Keratinocyte (primary cell): ENCODE results near the gene APLP2.

Experiments
- CTCF ChIP-seq, 3 experiments: IDR thresholded peaks in 1 of 3; conservative IDR thresholded peaks in 1 of 3; optimal IDR thresholded peaks in 1 of 3; 2 replicates in 2 of 3; 3 replicates in 1 of 3; pipeline versions ENCODE3 to v1.5.1; 2011; ENCODE audit warnings: low read length in 3 of 3, mild to moderate bottlenecking in 3 of 3, moderate library complexity in 2 of 3, control low read depth in 1 of 3, inconsistent platforms in 1 of 3; ENCODE audit not compliant: insufficient read depth in 2 of 3; ENCODE audit errors: extremely low read depth in 1 of 3
- EZH2 ChIP-seq: IDR thresholded peaks from one replicate; pipeline ENCODE4 v1.6.1; 2012; ENCODE audit warnings: inconsistent platforms, mild to moderate bottlenecking, low read length, moderate library complexity

- TF ChIP-seq CTCF (optimal IDR thresholded peaks at IDR 0.05 in 1 of 3, IDR thresholded peaks at IDR 0.05 in 1 of 3, conservative IDR thresholded peaks at IDR 0.05 in 1 of 3; ENCODE audit: extremely low read depth in 1 of 3, insufficient read depth in 2 of 3, low read length in 3 of 3) (no peak), EZH2 (no peak)
These were observed 6.2 kb upstream of the APLP2 start for GRCh38 chr11:130063451-130063850.
